Fibroblast of the conjunctiva (primary cell): ENCODE results near the gene ZNF493.
A peak's percentile ranks its signal among the peaks of the same experiment; 100 is the strongest.

Source experiments
- DNase-seq: peaks from one replicate; pipeline ENCODE4 v3.0.0-alpha.2; 2010; ENCODE audit warnings: low read depth

The ZNF493 gene

DNA sequence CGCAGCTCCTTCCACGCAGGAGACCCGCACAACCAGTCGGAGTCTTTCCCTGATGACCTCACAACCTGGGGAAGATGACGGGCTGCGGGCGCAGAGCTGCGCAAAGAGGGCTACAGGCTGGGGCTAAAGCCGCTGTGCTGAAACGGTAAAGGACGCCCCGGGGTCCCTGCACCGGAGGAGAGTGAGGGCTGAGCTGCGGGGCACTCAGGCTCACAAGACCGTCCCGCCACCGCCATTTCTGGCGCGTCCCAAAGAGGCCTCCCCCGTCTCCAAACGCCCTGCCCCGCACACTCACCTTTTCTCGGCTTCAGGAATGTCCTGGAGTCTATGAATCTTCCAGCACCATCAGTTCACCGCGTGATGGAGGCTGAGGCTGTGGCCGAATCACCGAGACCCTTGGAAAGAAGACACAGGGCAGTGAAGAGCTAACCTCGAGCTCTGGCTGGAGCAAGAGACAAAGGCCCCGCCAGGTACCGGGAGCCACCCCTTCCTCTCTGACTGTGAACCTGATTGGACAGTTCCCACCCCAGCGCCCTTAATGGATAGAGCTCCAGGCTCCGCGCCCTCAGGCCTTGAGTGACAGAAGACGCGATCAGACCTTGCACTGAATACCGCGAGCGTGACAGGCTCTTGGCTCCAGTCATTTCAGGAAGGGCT lies 66.6 kb downstream of the ZNF493 start:
- DNase-seq: no peak

DNA sequence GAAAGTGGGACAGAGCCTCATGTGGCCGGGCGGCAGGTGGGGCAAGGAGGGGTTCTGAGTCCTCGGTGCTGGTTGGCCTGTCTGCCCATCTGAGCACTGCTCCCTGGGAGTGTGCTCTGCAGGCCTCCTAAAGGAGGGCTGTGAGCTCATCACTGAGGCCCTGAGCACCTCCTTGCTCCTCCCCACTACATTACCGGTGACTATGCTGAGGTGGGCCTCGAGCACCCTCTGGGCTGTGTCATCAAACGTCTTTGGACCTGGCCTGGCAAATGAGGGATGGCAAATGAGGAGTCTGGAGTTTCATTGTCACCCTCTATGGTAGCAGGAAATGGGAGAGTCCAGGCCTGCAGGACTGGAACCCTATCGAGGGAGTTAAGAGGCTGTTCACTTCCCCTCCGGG lies 69.7 kb downstream of the ZNF493 start:
- no peak for DNase-seq

DNA sequence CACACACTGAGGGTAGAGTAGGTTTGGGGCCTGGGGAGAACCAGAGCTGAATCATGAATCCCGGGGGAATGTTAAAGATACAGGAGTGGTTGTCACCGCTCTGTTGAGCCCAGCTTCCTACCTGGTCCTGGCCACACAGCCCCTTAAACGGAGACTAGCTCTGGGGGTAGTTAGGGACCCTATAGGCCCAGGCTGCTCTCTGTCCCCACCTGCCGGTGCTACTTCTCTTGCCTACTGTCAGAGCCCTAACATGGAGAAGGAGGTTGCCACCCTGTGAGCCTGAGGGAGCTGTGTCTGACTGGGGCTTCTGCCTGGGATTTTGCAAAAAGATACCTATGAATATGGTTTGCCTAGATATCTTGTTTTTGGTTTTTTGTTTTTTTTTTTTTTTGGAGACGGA lies 71.9 kb downstream of the ZNF493 start:
- DNase-seq: no peak

DNA sequence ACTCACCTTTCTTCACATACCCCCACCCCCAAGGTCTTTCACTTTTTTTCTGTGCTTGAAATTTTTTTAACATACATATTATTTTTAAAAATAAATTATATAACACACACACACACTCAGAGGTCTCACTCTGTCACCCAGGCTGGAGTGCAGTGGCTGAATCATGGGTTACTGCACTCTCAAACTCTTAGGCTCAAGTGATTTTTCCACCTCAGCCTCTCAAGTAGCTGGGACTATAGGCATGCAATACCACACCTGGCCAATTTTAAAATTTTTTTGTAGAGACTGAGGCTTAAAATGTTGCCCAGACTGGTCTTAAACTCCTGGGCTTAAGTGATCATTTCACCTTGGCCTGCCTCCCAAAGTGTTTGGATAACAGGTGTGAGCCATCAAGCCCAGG lies 75.6 kb downstream of the ZNF493 start:
- no peak for DNase-seq

DNA sequence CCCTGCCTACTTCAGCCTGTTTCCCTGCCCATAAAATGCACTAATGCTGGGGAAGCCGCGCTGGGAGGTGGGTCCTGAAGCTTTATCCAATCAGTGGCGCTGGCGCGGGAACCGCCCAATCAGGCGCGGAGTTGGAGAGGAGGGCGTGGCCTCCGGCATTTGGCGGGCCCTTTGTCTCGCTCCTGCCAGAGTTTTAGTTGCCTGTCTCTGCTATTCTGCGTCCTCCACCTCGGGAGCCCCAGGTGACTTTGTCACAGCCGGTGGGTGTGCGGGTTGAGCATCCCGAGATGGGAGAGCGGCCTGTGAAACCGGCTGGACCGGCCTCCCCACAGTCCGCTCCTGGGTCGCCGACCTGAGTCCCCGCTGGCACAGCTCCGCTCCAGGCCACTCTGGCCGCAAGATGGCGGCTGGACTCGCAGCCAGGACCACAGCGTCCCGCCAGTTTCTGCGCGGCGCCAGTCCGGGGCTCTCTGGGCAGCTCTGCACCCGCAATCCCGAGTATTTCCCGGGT lies 77.8 kb downstream of the ZNF493 start:
- DNase-seq: peak; percentile 10
